Activated CD8-positive, alpha-beta T cell treated with anti-CD3 and anti-CD28 coated beads for 36 hours (primary cell): ENCODE results near the gene NPFFR2. TPM values are rescaled to one million over a fixed set of nuclear protein-coding genes. Genes with fewer than 3 reads are reported as not detected.

Source experiments
- ATAC-seq: fragments of 200-7000 bp; cut with Tn5 transposase; one replicate; pipeline ENCODE4 v1.10.0; 2021; ENCODE audit warnings: mild to moderate bottlenecking, moderate library complexity
- CTCF ChIA-PET: fragments of 350-600 bp; sonication (Branson Sonifier 250); formaldehyde crosslinking; loops from one replicate; lab custom pipeline; 2021; ENCODE audit warnings: antibody characterized with exemption; lab: Charles Lee
- POLR2A ChIA-PET: fragments of 350-600 bp; sonication (Branson Sonifier 250); formaldehyde crosslinking; loops from one replicate; lab custom pipeline; 2021; ENCODE audit warnings: antibody characterized with exemption; lab: Charles Lee
- DNase-seq: peaks from one replicate; pipeline ENCODE4 v3.0.0-alpha.2; 2020
- H3K27ac Mint-ChIP-seq: one replicate; pipeline ENCODE4 v1.8.0; 2021; ENCODE audit warnings: mild to moderate bottlenecking, mixed read lengths
- H3K27me3 Mint-ChIP-seq: one replicate; pipeline ENCODE4 v1.8.0; 2021; ENCODE audit warnings: mixed read lengths
- H3K36me3 Mint-ChIP-seq: one replicate; pipeline ENCODE4 v1.8.0; 2021; ENCODE audit warnings: low read depth, mixed read lengths
- H3K4me1 Mint-ChIP-seq: one replicate; pipeline ENCODE4 v1.8.0; 2021; ENCODE audit warnings: low read depth, mixed read lengths
- H3K4me3 Mint-ChIP-seq: one replicate; pipeline ENCODE4 v1.8.0; 2021; ENCODE audit warnings: mild to moderate bottlenecking, moderate library complexity, mixed read lengths
- H3K9me3 Mint-ChIP-seq: one replicate; pipeline ENCODE4 v1.8.0; 2021; ENCODE audit warnings: mixed read lengths
- intact Hi-C: fragments of 100-400 bp; cut with micrococcal nuclease; formaldehyde crosslinking; loops from one replicate; pipeline ENCODE4 v1.10.0; 2022
- total RNA-seq, 2 experiments: library from RNA; stranded (reverse); gene quantifications; one replicate each; pipeline ENCODE4 v1.2.3, GENCODE V29; 2021
- TF ChIP-seq, protein P1 (sequence below): fragments of 200-600 bp; IDR thresholded peaks from one replicate; pipeline ENCODE4 v1.8.0; 2022; ENCODE audit warnings: antibody characterized with exemption, mild to moderate bottlenecking

NPFFR2 gene
- total RNA-seq, 2 experiments from 2014 or later: not detected

DNA sequence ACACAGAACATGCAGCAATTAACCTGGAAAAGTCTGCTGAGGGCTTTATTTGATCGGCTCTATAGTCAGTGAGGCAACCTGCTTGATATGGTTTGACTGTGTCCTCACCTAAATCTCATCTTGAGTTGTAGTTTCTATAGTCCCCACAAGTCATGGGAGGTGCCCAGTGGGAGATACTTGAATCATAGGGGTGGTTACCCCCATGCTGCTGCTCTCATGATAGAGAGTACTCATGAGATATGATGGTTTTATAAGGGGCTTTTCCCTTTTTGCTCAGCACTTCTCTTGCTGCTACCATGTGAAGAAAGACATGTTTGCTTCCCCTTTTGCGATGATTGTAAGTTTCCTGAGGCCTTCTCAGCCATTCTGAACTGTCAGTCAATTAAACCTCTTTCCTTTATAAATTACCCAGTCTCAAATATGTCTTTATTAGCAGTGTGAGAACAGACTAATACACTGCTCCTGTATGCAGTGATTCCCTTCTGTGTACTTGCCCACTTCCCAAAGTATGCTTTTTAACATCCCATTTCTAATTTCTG lies 78.2 kb downstream of the NPFFR2 start:
- POLR2A ChIA-PET: no interaction called here
- DNase-seq (no peak), ATAC-seq (peak; percentile 24)
- Mint-ChIP-seq H3K4me1 (peaks cover 9% of the 10 kb centered on the region), H3K36me3 (no peaks in the 10 kb centered on the region), H3K27ac (no peak overlapping the region), H3K4me3 (no peak overlapping the region), H3K9me3 (peaks cover 4% of the 10 kb centered on the region), H3K27me3 (peaks cover 3% of the 10 kb centered on the region)
- CTCF ChIA-PET: no interaction called here
- TF ChIP-seq, protein P1, sequence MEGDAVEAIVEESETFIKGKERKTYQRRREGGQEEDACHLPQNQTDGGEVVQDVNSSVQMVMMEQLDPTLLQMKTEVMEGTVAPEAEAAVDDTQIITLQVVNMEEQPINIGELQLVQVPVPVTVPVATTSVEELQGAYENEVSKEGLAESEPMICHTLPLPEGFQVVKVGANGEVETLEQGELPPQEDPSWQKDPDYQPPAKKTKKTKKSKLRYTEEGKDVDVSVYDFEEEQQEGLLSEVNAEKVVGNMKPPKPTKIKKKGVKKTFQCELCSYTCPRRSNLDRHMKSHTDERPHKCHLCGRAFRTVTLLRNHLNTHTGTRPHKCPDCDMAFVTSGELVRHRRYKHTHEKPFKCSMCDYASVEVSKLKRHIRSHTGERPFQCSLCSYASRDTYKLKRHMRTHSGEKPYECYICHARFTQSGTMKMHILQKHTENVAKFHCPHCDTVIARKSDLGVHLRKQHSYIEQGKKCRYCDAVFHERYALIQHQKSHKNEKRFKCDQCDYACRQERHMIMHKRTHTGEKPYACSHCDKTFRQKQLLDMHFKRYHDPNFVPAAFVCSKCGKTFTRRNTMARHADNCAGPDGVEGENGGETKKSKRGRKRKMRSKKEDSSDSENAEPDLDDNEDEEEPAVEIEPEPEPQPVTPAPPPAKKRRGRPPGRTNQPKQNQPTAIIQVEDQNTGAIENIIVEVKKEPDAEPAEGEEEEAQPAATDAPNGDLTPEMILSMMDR: no peak
- intact Hi-C loops: no loop called here

DNA sequence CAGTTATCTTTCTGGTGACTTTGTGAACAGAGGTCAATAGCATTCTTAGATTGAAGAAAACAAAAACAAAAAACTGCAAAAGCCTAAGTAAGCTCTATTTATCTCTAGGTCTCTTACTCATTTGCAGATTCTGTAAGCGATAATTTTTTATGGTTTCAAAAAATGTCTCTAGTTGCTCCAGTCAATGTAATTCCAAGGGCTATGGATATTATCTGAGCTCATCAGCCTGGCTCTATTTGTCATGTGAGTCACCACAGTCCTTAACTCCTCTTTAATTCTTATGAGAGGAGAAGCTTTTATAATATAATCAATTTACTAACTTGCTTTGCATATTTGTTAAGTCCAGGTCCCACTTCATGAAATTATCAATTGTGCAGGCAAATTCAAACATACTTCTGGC lies 79.1 kb downstream of the NPFFR2 start:
- H3K4me1 Mint-ChIP-seq: peaks cover 9% of the 10 kb centered on the region
- no peak for ATAC-seq
- no peaks in the 10 kb centered on the region for H3K36me3 Mint-ChIP-seq
- H3K4me3 Mint-ChIP-seq: no peak overlapping the region
- no peak for DNase-seq
- TF ChIP-seq, protein P1: no peak
- ChIA-PET CTCF (no interaction called here), POLR2A (no interaction called here)
- peaks cover 3% of the 10 kb centered on the region for H3K27me3 Mint-ChIP-seq
- H3K27ac Mint-ChIP-seq: no peak overlapping the region
- intact Hi-C loops: no loop called here
- H3K9me3 Mint-ChIP-seq: peaks cover 4% of the 10 kb centered on the region

DNA sequence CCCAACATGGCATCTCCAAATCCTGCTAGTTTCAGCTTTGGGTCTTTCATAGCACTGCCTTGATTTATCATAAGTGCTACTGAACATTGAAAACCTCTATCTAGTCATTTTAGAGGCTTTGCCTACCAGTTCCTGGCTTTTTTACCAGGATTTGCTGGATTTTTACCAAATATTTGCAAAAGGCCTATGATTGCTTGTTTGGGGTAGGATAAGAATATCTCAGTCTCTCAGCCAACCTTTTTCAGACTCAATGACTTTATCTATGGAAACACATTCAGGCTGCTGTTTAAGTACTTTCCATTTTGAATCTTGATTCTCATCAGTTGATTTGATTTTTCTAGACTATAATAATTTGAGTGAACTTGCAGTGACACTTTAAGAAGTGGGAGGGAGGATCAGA lies 80.1 kb downstream of the NPFFR2 start:
- Mint-ChIP-seq H3K36me3 (no peaks in the 10 kb centered on the region), H3K27me3 (peaks cover 5% of the 10 kb centered on the region)
- intact Hi-C loops: no loop called here

DNA sequence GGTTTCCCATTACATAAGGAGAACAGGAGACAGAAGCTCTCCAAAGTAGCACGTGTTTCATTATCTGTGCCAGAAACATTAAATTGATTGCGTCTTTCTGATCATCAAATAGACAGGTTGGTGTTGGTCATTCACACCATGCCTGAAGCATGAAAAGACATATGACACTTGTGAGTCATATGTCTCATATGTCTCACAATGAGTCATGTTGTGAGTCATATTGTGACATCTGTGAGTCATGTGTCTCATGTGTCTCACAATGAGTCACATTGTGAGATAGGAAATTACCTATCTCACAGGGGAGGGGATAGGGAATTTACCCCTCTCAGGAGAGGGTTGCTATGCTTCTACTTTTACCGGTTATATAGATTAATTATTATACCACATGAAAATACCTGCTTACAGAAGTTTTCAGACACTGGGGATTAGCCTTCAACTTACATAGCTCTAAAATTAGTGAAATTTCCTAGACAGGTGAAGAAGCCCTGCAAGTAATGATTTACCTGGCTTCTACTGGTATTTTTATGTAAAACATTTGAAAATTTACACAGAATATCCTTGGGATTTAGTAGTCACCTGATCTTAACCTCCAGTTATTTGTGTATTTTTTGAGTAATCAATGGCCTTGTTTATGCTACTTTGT lies 80.8 kb downstream of the NPFFR2 start:
- Mint-ChIP-seq H3K36me3 (no peaks in the 10 kb centered on the region), H3K27ac (no peak overlapping the region), H3K27me3 (peaks cover 5% of the 10 kb centered on the region), H3K4me3 (no peak overlapping the region), H3K9me3 (peaks cover 4% of the 10 kb centered on the region), H3K4me1 (peaks cover 9% of the 10 kb centered on the region)
- peak; percentile 49 for DNase-seq
- CTCF ChIA-PET: no interaction called here
- POLR2A ChIA-PET: no interaction called here
- intact Hi-C loops: no loop called here
- TF ChIP-seq, protein P1: no peak
- peak; percentile 89 for ATAC-seq

More for the DNA sequence above, 80.1 kb downstream of the NPFFR2 start:
- Mint-ChIP-seq H3K9me3 (peaks cover 4% of the 10 kb centered on the region), H3K4me1 (peaks cover 9% of the 10 kb centered on the region), H3K4me3 (no peak overlapping the region), H3K27ac (no peak overlapping the region)
- TF ChIP-seq, protein P1: no peak
- DNase-seq (no peak), ATAC-seq (no peak)
- CTCF ChIA-PET: no interaction called here
- POLR2A ChIA-PET: no interaction called here

DNA sequence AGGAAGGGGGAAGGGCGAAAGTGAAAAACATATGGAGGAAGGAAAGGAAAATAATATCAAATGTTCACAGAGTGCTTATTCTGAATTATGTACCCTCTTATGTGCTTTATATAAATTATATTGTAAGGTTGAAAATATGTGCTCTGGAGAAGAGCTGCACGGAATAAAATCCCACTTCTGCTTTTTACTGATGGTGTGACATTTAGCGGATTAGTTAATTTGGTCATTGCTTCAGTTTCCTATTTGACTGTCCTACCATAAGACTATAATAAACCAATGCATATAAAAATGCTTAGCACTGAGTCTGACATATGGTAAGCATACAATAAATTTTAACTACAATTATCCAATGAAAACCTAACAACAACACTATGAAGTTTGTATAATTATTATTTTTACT lies 86.2 kb downstream of the NPFFR2 start:
- Mint-ChIP-seq H3K4me1 (peaks cover under 1% of the 10 kb centered on the region), H3K27ac (no peak overlapping the region), H3K36me3 (no peaks in the 10 kb centered on the region), H3K27me3 (peaks cover 2% of the 10 kb centered on the region), H3K9me3 (no peaks in the 10 kb centered on the region), H3K4me3 (no peak overlapping the region)
- ATAC-seq (no peak), DNase-seq (no peak)
- intact Hi-C loops: no loop called here
- POLR2A ChIA-PET: no interaction called here
- TF ChIP-seq, protein P1: no peak
- CTCF ChIA-PET: no interaction called here
